Breast epithelium (tissue), 3 donors: ENCODE results near the gene MBOAT1.

ENCODE experiments used
- POLR2A ChIP-seq: fragments of 450-650 bp; IDR thresholded peaks from one replicate; pipeline ENCODE4 v1.6.1; 2016; ENCODE audit warnings: antibody characterized with exemption, mild to moderate bottlenecking, moderate library complexity
- POLR2AphosphoS5 ChIP-seq, 3 donors: sonication (generic); formaldehyde crosslinking; IDR thresholded peaks; one replicate each; pipeline ENCODE4 v1.6.1; 2017; ENCODE audit warnings: antibody characterized with exemption in 3 of 3

GRCh38 chr6:20237677-20238460 lies 25.6 kb upstream of the MBOAT1 start:
- TF ChIP-seq POLR2A (no peak), POLR2AphosphoS5 (IDR thresholded peaks at IDR 0.05) (no peak)
